HG03575 (cell line): ENCODE results near the gene TMEM232.
"Not testable (repeated sequence)": the region's sequence is repeated elsewhere in the genome, so short reads cannot be mapped to it uniquely, and the experiment has no call there.

Experiments
- ATAC-seq: cut with Tn5 transposase; IDR thresholded peaks from one replicate; pipeline ENCODE4 v1.9.1; 2021; ENCODE audit not compliant: unreplicated experiment, insufficient number of reproducible peaks, low FRiP score; ENCODE audit errors: extremely low read depth

Gene TMEM232

GRCh38 chr5:110545716-110546115 is 180.8 kb downstream of the TMEM232 start:
- ATAC-seq: no peak

- no peak for ATAC-seq
Measured at GRCh38 chr5:110544603-110545002, 181.9 kb downstream of the TMEM232 start.

GRCh38 chr5:110542949-110543348 is 183.5 kb downstream of the TMEM232 start:
- no peak for ATAC-seq

- no peak for ATAC-seq
Measured at GRCh38 chr5:110536120-110537115, 190.1 kb downstream of the TMEM232 start.

GRCh38 chr5:110535146-110535545 is 191.3 kb downstream of the TMEM232 start:
- ATAC-seq: not testable (repeated sequence)

- no peak for ATAC-seq
Measured at GRCh38 chr5:110525762-110526161, 200.7 kb downstream of the TMEM232 start.

- no peak for ATAC-seq
Measured at GRCh38 chr5:110517396-110517795, 209.1 kb downstream of the TMEM232 start.

GRCh38 chr5:110514030-110514429 is 212.4 kb downstream of the TMEM232 start:
- ATAC-seq: no peak

- no peak for ATAC-seq
Measured at GRCh38 chr5:110512266-110512665, 214.2 kb downstream of the TMEM232 start.

GRCh38 chr5:110510146-110510545 is 216.3 kb downstream of the TMEM232 start:
- no peak for ATAC-seq

- ATAC-seq: no peak
Measured at GRCh38 chr5:110507972-110508371, 218.5 kb downstream of the TMEM232 start.

- ATAC-seq: no peak
Measured at GRCh38 chr5:110506378-110506777, 220.1 kb downstream of the TMEM232 start.

- no peak for ATAC-seq
Measured at GRCh38 chr5:110496276-110496675, 230.2 kb downstream of the TMEM232 start.

GRCh38 chr5:110492446-110492845 is 234.0 kb downstream of the TMEM232 start:
- no peak for ATAC-seq

- ATAC-seq: no peak
Measured at GRCh38 chr5:110478895-110479294, 247.6 kb downstream of the TMEM232 start.

- no peak for ATAC-seq
Measured at GRCh38 chr5:110477911-110478310, 248.6 kb downstream of the TMEM232 start.

GRCh38 chr5:110476164-110476563 is 250.3 kb downstream of the TMEM232 start:
- ATAC-seq: no peak

GRCh38 chr5:110475529-110475928 is 250.9 kb downstream of the TMEM232 start:
- ATAC-seq: no peak

- no peak for ATAC-seq
Measured at GRCh38 chr5:110469486-110469885, 257.0 kb downstream of the TMEM232 start.

GRCh38 chr5:110463106-110463505 is 263.4 kb downstream of the TMEM232 start:
- ATAC-seq: no peak

- ATAC-seq: no peak
Measured at GRCh38 chr5:110460837-110461236, 265.6 kb downstream of the TMEM232 start.
